Measurements from ENCODE around the gene DZANK1.

The DZANK1 gene

DNA sequence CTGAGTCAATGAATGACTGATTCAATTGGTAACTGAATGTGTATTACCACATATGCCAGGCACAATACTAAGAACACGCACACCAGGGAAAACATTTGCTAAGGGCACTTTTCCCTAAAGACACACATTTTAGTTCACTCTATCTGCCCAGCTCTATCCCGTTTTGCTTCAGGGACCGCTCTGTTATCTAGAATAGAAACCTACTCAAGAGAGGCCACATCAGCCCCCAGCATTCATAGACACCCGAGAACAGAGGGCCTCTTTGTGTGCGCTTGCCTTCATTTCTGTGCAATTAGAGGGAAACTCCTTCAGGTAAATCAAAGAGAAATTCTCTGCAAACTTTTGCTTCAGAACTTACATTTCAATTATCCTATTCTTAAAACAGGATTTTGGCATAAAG is 50.3 kb downstream of the DZANK1 start:
- TF ChIP-seq, protein P1, sequence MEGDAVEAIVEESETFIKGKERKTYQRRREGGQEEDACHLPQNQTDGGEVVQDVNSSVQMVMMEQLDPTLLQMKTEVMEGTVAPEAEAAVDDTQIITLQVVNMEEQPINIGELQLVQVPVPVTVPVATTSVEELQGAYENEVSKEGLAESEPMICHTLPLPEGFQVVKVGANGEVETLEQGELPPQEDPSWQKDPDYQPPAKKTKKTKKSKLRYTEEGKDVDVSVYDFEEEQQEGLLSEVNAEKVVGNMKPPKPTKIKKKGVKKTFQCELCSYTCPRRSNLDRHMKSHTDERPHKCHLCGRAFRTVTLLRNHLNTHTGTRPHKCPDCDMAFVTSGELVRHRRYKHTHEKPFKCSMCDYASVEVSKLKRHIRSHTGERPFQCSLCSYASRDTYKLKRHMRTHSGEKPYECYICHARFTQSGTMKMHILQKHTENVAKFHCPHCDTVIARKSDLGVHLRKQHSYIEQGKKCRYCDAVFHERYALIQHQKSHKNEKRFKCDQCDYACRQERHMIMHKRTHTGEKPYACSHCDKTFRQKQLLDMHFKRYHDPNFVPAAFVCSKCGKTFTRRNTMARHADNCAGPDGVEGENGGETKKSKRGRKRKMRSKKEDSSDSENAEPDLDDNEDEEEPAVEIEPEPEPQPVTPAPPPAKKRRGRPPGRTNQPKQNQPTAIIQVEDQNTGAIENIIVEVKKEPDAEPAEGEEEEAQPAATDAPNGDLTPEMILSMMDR (IDR thresholded peaks at IDR 0.05; ENCODE audit: low read depth, low read length) = no peak
- no peak overlapping the region for H3K4me3 ChIP-seq (ENCODE audit: low read depth, low read length)

DNA sequence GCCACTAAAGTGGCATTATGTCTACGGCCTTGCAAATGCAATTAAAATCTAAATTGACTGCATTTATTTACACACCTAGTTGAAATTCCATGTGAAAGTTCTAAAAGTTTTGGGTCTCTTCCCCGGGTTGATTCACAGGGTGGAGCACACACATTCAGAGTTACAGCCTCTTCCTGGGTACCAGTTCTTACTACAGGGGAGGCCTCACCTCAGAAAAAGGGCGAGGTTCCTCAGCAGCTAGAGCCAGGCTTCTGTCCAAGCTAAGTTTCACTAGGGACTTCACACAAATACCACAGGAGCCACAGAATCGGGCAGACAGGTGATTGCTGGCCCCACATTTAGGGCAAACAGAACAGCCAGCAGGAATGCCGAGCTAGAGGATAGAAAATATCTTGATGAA is 52.7 kb downstream of the DZANK1 start:
- H3K4me3 ChIP-seq (ENCODE audit: low read depth, low read length) = no peak overlapping the region
- TF ChIP-seq, protein P1 (IDR thresholded peaks at IDR 0.05; ENCODE audit: low read depth, low read length) = no peak

DNA sequence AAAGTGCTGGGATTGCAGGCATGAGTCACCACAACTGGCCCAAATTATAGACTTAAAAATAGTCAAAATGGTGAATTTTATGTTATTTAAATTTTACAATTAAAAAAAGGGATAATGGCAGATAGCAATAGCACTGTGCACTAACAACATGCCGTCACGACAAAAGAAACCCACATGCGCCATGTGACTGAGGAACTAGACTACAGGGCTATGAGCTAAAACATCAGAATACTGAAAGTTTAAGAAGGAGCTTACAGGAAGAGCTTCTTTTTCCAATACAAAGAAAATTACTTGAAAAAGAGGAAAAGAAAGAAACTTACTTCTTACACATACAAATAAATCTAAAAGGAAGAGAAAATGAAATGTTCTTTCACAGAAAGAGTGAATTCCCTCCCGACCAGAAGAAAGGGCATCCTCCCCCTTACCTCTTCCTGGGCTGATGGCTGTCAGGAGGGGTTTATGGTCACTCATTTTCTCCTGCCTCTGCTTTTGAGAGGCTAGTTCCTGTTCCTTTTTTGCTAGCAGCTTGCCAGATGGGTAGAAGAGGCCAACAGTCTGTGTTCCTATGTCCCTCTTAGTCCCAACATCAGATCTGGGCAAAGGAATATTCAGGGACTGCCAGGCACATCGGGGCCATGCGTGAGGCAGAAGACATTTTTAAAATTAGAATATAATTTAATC is 54.5 kb downstream of the DZANK1 start:
- TF ChIP-seq, protein P1 (IDR thresholded peaks at IDR 0.05; ENCODE audit: low read depth, low read length) = no peak
- no peak overlapping the region for H3K4me3 ChIP-seq (ENCODE audit: low read depth, low read length)

DNA sequence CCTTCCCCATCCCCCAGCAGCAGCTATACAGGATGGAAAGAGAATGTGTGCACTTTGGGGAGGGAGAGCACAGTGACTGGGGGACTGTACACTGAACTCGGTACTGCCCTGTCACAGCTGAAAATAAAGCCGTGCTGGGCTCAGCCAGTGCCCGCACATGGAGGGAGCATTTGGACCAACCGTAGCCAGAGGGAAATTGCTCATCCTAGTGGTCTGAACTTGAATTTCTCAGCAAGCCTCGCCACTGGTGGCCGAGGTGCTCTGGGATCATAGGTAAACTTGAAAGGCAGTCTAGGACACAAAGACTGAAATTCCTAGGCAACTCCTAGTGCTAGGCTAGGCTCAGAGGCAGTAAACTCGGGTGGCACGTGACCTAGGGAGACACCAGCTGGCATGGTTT is 61.0 kb downstream of the DZANK1 start:
- TF ChIP-seq, protein P1 (IDR thresholded peaks at IDR 0.05; ENCODE audit: low read depth, low read length) = no peak

DNA sequence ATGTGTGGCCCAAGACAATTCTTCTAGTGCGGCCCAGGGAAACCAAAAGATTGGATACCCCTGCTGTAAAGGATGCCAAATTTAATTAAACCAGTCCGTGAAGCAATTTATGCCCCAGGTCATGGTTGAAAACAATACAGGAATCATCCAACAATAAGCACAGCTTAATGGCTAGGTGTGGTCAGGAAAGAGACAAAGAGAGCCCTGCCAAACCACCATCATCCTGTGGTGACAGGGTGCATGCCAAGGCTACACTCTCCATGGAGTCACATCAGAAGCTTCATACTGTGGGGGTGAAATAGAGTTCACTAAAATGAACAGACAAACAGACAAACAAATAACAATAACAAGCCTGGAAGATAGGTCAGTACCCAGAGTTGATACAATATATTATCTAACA is 62.7 kb downstream of the DZANK1 start:
- TF ChIP-seq, protein P1 (IDR thresholded peaks at IDR 0.05; ENCODE audit: low read depth, low read length) = no peak

More for the DNA sequence above, 61.0 kb downstream of the DZANK1 start:
- no peak overlapping the region for H3K4me3 ChIP-seq (ENCODE audit: low read depth, low read length)

DNA sequence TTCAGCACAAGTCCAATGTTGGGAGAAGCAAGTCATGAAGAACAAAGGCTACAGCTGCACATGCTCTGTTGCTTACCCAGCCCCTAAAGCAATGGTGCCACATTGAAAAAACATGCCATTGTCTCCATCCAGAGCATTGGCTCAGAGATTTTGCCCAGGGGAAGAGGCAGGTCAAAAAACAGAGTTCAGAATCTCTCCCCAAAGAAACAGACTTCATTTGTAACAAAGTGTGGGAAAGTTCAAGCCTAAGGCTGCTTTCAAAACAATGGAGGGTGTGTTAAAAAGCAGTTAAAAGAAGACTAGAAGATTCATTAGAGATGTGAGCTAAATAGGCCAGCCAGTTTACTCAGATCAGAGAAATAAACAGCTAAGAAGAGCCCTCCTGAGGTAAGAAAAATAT is 63.6 kb downstream of the DZANK1 start:
- TF ChIP-seq, protein P1 (IDR thresholded peaks at IDR 0.05; ENCODE audit: low read depth, low read length) = no peak

More for the DNA sequence above, 62.7 kb downstream of the DZANK1 start:
- no peak overlapping the region for H3K4me3 ChIP-seq (ENCODE audit: low read depth, low read length)

DNA sequence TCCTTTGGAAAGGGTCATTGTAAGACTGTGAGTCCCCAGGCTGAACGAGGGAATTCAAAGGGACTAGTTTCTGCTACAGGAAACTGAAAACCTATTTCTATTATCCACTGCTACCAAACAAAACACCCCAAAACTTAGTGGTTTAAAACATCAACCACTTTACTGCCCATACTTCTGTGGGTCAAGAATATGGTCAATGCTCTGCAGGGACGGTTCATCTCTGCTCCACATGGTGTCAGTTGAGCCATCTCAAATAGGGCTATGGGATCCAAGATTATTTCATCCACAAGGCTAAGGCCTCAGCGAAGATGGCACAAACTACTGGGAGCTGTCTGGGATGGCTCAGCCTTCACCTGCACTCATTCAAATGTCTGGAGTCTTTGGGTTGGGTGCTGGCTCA is 65.5 kb downstream of the DZANK1 start:
- TF ChIP-seq, protein P1 (IDR thresholded peaks at IDR 0.05; ENCODE audit: low read depth, low read length) = no peak
- H3K4me3 ChIP-seq (ENCODE audit: low read depth, low read length) = no peak overlapping the region

More for the DNA sequence above, 63.6 kb downstream of the DZANK1 start:
- no peak overlapping the region for H3K4me3 ChIP-seq (ENCODE audit: low read depth, low read length)
